DMS 273 treated with DMSO at 0.1 percent for 48 hours (cell line): Measurements from ENCODE around the gene FHOD3.

Source experiments
- DNase-seq: peaks from one replicate; lab custom pipeline; 2025; lab: John Stamatoyannopoulos, UW

FHOD3 gene

DNA sequence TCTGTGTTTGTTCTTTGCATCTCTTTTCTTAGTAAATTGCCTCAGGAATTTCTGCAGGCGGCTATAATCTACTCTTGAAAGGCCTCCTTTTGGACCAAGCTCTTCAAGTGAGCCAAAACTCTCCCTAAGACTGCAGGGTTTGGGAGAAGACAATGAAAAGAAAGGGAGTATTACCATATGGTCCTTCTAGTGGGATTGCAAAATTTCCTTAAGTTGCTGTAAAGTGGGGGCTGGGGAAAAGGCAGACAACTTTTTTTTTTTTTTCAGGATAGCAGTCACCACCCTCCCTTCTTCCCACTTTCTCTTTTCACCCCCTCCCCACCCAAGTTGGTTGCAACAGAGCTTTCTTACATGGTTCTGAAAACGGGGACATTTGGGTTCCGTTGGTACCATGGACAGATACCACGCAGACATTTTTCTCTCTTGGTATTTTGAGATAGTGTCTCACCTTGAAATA, 183.7 kb downstream of the FHOD3 start:
- no peak for DNase-seq

DNA sequence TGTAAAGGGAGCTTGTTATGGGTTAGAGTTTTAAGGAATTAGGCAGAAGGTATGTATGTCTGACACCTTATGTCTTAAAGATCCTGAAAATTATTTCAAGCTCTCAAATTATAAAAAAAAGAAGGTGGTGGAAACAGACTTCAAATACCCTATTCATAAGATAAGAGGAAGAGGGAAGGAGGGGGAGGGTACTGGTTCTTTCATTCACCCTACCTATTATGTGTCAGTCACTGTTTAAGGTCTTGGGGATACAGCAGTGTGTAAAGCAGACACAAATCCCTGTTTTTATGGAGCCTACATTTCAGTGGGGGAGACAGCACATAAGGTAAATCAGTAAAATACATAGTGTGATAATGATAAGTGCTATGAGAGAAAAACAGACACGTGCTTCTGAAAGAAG, 184.4 kb downstream of the FHOD3 start:
- DNase-seq, result no peak

DNA sequence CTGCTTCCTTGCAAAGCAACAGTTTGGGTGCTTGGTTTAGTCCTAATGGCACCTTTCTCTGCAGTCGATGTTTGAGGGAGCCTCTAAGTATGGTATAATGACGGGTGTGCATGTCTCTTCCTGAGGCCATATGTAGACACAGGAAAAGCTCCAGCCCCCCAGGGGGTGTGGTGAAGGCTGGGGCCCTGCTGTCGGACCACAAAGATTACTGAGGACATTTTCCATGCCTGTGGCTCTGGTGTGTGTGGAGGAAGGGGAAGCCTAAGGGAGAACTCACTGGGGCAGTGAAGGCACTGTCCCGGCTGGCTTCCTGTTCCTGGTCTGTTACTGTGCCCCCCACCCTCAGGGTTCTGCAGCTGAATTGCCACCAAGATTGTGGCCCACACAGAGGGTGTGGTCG, 187.1 kb downstream of the FHOD3 start:
- no peak for DNase-seq

DNA sequence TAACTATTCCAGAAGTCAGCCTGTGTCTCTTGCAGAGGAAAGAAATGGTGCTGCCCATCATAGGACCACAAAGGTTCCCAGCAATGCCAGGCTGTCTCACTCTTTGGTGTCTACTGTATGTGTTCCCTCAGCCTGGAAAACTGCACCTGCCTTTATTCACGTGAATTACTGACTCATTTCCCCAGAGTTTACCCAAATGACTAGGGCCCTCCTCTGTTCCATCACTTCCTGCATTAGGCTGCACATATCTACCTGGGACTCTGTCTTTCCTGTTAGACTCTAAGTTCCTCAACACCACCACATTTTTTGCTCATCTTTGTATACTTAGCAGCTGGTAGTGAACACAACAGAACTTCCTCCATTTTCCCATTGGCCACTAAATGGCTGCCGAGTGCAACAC, 188.3 kb downstream of the FHOD3 start:
- DNase-seq, result no peak

DNA sequence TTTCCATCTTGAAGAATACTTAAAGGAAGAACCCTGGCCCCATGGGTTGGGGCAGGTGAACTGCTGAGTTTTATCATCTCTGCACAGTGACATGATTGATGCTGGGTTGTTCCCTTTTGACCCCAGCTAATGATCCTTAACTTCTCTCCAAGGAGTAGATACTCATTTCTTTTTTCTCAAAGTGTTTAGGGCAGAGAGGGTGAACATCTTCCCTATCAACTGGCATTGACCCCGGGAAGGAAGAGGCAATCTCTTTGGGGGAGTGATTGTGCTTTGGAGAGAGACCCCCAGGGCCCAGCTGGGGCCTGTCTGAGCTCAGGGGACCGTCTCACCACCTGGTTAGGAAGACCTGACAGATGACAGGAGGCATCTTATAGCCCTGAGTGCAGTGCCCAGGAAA, 190.6 kb downstream of the FHOD3 start:
- DNase-seq, result no peak

DNA sequence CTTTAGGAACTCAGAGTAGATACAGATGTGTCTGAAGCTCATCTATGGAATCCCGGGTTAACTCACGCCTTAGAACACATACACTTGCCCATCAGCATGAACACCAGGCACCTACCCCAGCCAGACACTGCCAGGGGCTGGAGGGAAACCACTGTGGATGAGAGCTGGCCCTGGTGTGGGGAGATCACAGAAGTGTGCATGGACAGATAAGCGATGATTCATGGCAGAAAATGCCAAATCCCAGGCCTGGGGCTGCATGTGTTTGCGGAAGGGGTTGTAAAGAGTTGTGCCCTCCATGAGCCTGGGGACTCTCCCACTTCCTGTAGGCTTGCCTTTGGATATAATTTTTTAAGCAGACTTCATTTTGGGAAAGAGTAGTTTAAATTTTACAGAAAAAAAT, 193.4 kb downstream of the FHOD3 start:
- no peak for DNase-seq

DNA sequence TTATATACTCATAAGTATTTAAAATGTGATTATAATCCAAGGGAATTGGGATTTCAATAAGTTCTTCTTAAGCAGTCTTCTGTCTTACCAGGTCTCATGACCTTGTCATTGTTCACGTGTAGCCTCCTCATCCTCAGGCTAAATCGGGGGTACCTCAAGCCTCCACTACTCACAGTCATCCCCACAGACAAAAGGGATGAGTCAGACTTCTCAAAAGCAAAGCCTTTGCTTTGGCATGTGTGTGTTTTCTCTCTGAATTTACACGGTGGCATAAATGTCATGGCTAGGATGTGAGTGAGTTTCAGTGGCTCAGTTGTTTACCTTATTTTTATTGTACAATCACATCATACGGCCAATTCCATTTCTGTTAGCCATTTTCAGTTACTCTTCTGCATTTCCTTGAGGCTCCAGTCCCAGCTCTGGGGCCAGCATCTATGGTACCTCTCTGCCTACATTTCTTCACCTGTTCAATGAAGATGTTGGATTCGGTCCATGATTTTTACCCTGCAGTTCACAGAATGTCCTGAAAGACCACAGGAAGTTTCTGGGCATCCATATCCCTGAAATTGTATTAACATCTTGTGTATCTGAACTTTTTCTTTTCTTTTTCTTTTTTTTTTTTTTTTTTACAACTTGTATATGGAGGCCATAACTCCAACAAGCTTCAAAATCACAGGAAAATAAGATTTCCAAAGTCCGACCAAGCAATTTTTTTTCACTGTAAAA, 195.3 kb downstream of the FHOD3 start:
- DNase-seq, result no peak

DNA sequence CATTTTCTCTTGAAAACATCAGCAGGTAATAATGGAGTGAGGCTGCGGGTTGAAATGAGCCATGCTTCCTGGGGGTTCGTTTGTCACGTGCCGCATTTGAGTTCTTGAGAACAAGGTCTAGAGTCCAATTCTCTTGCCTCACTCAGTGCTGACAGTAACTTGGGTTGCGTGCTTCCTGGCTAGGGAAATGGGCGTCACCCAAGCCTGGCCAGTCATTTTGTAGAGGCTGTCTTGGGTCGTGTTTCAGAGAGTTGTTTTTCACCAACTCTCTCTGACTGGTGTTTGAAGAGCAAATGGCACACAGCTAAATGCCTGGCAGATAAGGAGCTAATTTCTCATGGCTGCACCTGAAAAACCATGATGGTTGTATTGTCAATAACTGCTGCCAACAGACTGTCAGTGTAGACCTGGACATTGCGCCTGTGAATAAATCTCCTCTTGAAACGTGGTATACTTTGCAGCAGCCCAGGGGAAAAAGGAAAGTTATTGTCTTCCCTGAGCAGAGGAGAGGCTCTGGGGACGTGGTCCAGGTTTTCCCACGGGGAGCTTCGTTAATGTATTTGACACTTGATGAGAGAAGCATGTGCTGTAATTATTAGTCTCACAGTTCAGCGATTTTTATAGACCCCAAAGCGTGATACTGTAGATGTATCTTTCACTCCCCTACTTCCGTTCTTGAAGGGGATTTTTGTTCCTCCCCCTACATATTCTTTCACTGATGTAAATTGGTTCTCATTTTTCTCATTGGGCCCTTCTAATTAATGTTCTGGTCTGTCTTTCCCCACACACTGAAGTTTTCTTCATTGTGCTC, 196.0 kb downstream of the FHOD3 start:
- DNase-seq, result no peak

DNA sequence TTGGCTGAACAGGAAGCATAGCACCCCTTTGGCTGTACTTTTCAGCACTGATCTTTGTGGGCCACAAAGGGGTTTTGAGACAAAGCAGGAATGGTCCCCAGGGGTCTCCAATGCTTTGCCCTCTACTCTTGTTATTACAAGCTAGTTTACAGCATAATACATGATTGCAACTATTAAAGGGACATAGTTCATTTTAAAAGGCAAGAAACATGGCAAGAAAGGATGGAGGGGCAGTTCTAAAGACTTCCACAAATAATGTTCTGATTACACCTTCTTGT, 196.6 kb downstream of the FHOD3 start:
- no peak for DNase-seq

DNA sequence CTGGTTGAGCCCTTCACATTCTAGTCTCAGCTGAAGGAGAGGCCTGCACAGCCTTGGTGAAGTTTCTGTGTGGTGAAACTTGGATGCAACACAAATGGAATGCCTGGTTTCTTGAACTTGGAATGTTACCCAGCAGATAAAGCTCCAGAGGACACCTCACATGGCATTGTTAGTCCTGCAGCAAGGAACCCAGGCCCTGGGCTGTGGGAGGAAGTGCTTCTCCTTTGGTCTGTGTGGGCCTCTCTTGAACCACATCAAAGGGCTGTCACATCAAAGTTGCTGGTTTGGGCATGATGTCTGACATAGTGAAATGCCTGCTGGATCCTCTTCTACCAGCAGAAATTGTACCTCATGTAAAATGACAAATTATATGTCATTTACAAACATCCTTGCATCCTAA, 198.5 kb downstream of the FHOD3 start:
- no peak for DNase-seq

DNA sequence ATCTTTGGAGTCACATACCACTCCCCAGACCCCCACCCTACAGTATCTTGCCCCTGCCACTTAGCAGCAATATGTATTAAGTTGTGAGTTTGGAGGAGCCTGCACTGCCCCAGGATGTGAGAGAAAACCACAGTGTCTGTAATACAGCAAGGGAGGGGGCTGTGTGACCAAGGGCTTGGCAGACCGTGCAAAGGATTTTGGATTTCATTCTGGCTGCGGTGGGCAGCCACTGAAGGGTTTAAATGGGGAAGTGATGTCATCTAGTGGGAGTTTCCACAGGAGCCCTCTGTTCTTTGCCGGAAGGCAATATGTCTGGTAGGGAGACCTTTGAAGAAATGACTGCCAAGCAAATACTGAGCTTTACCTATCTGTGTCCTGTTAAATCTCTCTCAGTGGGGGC, 202.4 kb downstream of the FHOD3 start:
- DNase-seq, result no peak

DNA sequence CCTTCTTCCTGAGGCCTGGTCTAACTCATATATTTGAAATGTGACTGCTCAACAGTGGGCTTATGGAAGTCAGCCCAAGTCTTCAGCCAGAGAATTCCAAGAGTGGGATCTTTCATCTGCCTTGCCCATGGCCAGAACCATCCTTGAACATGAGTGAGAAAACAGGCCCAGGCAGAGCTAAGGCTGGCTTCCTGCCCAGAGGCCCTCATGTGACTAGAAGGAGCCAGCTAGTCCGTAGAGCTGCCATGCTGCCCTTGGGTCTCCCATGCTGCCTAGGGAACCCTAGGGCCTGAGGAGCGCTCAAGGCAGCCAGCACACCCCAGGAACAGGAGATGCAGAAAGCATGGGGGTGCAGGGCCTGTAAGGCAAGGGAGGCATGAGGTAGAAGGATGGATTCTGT, 203.6 kb downstream of the FHOD3 start:
- DNase-seq, result peak; percentile 13

DNA sequence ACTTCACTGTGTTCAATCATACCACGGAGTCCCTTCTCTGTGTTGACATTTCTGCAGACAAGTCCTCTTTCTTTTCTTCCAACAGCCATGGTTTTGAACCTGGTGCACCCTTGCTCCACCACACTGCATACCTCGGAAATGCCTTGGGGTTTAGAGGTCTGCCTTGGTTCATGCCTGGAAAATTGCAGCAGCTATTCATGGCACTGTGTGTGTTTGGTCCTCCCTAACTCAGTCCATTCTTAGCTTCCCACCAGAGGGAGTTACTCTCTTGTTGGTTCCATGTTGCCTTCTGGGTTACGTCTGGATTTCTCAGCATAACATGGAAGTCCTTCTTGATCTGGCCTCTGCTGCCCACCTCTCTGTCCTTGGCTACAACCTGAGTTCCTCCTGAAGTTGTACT, 206.0 kb downstream of the FHOD3 start:
- no peak for DNase-seq

DNA sequence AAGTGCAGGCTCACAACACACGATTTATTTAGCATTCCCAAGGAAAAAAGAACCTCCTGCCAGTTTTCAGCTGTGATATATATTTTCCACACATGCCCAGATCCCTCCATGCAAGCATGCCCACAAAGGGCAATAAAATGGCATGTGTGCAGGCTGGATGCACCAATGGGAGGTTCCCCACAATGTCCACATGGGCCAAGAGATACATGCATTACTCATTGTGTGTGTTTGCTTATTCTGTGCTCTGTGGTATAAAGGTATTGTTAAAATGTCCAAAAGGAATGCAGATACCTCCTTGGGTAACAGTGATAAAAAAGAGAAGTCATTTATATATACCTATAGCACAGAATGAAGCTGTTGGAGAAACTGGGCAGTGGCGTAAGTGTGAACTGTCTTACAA, 207.4 kb downstream of the FHOD3 start:
- no peak for DNase-seq

DNA sequence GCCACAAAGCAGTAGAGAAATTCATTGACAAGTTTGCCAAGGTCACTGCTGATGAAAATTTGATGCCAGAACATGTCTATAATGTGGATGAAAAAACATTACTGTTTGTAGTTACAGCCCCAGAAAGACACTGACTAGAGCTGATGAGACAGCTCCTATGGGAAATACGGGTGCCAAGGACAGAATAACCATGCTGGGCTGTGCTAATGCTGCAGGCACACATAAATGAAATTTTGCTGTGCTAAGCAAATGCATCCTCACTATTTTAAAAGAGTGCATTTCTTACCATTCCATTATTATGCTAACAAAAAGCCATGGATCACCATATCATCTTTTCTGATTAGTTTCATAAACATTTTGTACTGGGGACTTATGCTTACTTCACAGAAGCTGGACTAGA, 208.2 kb downstream of the FHOD3 start:
- no peak for DNase-seq

DNA sequence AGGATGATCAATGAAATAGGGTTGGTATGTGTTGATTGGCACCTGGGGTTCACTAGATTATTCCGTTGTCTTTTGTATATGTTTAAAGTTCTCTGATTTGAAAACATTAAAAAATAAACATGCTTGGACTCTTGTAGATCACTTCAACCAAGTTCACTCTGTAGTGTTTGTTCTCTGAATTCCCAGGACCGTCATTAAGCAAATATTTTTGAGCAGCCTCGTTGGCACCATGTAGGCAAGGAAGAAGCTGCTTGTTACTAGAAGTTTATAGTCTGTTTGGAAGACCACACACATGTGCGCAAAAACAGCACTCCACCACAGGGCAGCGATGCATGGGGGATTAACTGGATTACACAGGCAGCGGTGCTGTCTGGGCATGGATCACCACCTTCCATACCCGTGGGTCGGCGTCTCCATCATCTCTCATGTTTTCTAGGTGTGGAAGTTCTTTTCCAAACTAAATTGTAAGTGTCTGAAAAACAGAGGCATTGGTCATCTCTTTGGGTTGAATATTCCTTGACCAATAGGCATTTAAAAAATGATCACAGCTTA, 212.2 kb downstream of the FHOD3 start:
- no peak for DNase-seq

DNA sequence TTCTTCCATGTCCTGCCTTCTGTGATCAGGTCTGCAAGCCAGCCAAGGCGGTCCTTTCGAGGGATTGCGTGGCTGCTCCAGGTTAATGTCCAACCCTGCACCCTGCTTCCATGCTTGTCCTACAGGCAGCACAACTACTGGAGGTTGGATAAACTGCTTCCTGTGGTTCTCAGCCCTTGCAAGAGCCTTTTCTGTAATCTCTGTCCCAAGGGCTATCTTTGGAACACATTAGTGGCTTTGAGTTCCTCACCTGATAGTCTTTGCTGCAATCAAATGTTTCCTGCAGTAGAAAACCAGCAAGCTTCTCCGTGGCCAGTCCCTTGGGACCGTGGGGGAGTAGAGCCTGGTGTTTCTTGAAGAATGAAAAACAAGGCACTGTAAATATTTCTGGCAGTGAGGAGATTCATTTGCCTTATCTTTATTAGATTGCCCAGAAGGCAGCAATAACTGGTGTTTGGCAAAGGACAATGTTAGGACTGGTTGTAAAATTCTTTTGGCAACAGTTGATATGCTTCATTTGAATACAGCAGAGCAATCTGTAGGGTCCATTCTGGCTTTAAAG, 214.4 kb downstream of the FHOD3 start:
- DNase-seq, result no peak

DNA sequence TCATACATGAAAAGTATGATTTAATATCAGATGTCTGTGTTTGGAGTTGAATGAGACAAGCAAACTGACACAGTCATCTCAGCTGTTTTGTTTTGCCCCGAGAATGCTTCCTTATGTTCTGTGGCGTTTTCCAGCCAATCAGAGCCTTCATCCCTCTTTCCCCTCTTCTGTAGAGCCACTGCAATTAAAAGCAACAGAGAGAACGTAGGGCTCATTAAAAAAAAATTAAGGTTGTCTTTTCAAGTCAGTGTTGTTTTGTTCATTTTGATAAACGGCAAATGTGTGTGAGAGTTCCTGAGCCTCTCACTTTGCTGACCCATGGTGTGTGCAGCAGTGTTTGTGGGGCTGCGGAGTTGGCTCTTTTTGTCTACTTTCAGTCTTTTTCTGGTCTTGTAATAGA, 216.0 kb downstream of the FHOD3 start:
- DNase-seq, result no peak

DNA sequence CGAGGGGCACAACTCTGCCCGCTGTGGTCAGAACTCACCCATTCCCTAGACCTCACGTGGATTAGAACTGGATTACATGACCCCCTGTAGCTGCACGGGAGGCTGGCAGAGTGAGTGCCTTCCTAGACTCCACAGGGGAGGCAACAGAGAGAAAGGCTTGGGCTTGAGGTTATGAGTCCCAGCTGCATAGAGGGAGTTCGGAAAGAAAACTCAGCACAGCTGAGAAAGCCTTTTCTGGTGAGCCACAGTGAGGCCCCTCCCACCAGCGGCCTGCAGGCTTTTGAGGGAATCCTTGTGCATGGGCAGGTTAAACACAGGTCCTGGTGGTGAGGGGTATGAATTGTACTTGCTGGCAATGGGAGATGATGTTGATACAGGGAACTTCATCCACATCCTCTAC, 217.3 kb downstream of the FHOD3 start:
- no peak for DNase-seq

DNA sequence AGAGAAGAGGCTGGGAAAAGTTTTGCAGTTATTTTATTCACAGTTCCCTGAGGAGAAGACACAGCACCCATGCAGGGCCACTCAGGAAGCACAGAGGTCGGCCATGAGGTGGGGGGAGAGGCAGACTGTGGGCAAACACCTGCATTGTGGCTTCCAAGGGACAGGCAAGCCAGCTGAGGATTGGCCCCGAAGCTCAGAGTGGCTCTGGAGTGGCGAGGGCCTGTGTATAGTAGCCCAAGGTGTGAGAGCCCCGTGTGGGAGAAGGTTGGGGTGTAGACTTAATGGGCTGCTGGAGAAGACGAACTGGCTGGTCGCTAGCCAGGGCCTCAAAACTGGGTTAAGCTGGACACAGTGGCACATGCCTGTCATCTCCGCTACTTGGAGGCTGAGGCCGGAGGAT, 218.7 kb downstream of the FHOD3 start:
- DNase-seq, result no peak

DNA sequence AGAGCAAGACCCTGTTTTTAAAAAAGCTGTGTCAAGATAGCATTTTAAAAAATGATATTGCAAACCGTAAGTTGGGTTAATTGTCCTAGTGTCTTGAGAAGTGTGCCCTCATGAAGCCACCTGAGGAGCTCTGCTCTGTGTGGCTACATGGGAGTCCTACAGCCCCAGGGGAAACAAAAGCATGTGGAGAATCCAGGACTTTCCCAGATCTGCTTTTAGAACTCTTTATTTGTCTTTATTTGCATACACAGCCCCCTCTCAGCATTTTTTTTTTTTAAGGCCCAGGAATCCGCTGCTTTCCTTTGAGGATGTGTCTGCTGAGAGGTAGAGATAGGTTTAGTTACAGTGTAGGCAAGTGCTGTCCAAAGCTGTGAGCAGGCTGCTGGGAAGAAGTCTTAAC, 219.2 kb downstream of the FHOD3 start:
- no peak for DNase-seq

DNA sequence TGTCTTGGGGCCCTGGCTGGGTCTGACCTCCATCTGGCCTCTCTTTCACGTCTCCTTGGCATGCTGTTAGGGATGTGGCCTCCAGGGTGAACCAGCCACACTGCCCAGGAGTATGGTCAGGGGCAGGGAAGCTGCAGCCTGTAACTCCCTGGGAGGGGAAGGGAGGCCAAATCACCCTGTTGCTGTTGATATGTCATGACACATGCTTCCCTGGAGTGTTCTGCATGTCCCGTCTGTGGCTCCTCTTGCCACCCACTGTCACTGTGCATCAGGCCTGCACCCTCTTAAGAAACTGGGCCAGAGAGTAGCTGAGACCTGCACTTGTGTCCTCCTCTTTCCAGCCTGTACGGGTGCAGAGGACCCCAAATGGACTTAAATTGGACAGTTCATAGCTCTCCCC, 221.3 kb downstream of the FHOD3 start:
- DNase-seq, result no peak

DNA sequence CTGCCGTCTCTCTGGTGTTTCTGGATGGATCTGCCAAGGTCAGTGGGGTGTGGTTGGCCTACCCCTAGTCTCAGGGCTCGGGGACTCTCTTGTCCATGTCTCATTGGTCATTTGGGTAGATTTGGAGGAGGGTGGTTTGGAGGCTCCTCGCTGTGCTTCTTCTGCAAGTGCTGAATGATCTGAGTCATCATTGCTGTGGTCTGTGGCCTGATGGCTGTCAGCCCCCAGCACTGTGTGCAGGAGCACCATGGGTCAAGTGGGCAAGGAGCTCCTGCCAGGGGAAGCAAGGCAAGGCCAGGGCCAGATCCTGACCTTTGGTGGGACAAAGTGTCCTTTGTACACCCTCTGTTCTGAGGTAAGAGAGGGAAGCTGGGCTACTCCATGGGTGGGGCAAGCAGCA, 221.8 kb downstream of the FHOD3 start:
- no peak for DNase-seq
